HG03558 (cell line): Measurements from ENCODE around the gene ZNF219.
A peak's percentile ranks its signal among the peaks of the same experiment; 100 is the strongest.

Experiments used
- ATAC-seq: cut with Tn5 transposase; IDR thresholded peaks from one replicate; pipeline ENCODE4 v1.9.1; 2021; ENCODE audit warnings: moderate number of reproducible peaks; ENCODE audit not compliant: unreplicated experiment; ENCODE audit errors: extremely low read depth

Gene ZNF219

DNA sequence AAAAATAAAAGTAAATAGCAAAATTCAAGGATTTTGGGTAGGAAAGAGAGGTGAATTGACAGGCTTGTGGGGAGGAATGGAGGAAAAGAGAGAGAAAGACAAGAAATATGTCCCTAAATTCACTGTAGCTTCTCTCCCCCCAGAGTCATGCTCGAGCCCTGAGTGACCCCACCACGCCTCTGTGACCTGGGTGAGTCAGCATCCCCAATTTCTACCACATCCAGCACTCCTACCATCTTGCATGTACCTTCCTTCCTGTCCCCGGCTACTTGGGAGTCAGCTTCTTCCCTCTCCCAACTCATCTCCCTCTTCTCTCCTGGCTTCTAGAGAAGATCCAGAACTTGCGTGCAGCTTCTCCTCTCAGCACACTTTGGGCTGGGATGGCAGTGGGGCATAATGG lies 9.8 kb downstream of the ZNF219 start:
- ATAC-seq = no peak

DNA sequence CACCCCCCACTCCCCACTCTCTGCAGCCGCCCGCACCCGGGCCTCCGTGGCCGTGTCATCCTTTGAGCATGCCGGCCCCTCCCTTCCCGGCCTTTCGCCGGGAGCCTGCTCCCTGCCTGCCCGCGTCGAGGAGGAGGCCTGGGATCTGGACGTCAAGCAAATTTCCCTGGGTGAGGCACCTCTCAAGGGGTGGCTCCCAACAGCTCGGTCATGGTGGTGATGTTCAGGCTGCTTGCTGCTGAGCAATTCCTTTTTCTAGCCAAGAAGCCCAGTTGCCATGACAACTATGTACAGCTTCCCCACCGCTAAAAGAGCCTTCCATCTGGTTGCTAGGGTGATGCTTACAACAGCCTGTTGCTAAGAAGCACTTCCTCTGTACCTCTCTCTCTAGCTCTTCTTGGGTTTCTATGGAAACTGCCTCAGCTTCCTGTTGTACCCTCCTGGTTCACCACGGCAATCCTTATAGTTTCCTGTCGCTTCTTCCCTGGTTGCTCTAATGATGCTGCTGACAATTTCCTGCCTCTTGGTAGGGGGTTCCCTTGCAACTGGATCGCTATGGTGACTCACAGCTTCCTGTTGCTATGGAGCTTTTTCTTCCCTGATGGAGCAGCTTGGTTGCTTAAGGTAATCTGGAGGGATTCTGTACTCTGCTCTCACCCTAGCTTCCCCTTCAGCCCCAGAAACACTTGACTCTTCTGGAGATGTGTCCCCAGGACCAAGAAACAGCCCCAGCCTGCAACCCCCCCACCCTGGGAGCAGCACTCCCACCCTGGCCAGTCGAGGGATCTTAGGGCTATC lies 11.0 kb downstream of the ZNF219 start:
- no peak for ATAC-seq

GRCh38 chr14:21086908-21087293 lies 11.6 kb downstream of the ZNF219 start:
- no peak for ATAC-seq

DNA sequence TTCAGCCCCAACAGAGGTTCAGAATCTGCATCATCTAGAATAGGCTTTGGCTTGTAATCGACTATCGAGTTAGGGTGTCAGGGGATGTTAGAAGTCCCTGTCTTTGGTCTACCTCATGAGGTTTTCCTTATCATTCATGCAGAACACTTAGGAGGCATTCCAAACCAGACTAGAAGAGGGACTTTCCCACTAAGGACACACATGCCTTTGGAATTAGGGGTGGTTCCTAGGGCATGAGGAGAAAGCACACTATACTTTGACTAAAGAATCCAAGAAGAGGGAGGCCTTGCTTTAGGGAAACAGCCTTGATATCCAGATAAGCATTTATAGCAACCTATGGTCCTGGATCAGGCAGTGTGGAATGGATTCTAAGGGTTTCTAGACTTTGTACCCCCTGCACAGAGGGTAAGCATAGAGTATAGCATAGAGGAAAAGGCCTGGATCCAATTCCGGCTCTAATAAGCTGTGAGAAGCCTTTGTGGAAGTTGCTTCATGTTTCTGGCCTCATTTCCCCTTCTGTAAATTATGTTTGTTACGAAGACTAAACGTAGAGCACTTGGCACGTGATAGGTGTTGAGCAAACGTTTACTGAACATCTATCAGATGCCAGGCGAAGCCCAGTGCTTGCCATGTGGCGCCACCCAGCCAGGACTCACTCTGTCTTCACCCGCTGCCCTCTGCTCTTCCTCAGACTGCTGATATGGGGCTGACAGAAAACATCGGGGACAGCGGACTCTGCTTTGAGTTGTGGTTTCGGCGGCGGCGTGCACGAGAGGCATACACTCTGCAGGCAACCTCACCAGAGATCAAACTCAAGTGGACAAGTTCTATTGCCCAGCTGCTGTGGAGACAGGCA lies 13.2 kb downstream of the ZNF219 start:
- ATAC-seq = no peak

GRCh38 chr14:21084396-21084795 lies 14.1 kb downstream of the ZNF219 start:
- no peak for ATAC-seq

DNA sequence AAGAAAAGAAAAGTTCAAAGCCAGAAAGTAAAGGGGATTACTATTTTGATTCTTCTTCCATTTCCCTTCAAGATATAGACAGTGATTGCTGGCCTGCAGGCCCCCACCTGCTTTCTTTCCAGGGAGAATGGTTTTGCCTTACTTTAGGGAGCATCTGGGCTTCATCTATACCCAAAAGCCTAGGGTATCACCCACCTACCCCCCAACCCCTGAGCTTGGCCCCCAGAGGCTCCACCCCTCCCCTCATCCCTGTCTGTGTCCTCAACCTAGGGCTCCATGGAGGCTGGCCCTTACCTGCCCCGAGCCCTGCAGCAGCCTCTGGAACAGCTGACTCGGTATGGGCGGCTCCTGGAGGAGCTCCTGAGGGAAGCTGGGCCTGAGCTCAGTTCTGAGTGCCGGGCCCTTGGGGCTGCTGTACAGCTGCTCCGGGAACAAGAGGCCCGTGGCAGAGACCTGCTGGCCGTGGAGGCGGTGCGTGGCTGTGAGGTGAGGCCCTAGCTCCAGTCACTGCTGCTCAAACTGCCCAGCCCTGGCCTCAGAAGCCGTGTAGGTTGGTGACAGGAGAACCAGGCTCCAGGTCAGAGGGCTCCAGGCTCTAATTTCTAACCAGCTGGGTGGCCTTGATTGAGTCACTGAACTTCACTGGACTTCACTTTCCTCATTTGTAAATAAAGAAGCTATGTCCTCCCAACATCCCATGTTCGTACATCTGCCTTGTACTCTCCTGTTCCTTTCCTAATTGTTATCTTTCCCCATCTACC lies 14.7 kb downstream of the ZNF219 start:
- ATAC-seq = no peak

DNA sequence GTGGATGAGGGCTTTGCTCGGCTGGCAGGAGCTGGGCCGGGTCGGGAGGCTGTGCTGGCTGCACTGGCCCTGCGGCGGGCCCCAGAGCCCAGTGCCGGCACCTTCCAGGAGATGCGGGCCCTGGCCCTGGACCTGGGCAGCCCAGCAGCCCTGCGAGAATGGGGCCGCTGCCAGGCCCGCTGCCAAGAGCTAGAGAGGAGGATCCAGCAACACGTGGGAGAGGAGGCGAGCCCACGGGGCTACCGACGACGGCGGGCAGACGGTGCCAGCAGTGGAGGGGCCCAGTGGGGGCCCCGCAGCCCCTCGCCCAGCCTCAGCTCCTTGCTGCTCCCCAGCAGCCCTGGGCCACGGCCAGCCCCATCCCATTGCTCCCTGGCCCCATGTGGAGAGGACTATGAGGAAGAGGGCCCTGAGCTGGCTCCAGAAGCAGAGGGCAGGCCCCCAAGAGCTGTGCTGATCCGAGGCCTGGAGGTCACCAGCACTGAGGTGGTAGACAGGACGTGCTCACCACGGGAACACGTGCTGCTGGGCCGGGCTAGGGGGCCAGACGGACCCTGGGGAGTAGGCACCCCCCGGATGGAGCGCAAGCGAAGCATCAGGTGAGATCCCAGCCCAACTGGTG lies 16.8 kb downstream of the ZNF219 start:
- no peak for ATAC-seq

DNA sequence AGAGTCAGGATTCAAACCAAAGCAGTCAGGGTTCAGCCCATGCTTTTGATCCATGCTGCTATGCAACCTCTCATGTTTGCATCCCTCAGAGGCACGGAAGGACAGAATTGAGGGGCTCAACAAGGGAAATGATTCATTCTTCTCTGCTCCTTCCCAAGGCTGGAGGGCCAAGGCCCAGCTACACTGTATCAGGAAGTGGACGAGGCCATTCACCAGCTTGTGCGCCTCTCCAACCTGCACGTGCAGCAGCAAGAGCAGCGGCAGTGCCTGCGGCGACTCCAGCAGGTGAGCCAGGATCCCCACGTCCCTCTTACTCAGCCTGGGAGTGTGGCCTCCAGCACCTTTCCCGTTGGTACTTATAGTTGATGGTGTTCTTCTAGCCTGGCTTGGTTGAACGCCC lies 19.7 kb downstream of the ZNF219 start:
- no peak for ATAC-seq

GRCh38 chr14:21078287-21078686 lies 20.2 kb downstream of the ZNF219 start:
- ATAC-seq = no peak

GRCh38 chr14:21077672-21078071 lies 20.8 kb downstream of the ZNF219 start:
- no peak for ATAC-seq

DNA sequence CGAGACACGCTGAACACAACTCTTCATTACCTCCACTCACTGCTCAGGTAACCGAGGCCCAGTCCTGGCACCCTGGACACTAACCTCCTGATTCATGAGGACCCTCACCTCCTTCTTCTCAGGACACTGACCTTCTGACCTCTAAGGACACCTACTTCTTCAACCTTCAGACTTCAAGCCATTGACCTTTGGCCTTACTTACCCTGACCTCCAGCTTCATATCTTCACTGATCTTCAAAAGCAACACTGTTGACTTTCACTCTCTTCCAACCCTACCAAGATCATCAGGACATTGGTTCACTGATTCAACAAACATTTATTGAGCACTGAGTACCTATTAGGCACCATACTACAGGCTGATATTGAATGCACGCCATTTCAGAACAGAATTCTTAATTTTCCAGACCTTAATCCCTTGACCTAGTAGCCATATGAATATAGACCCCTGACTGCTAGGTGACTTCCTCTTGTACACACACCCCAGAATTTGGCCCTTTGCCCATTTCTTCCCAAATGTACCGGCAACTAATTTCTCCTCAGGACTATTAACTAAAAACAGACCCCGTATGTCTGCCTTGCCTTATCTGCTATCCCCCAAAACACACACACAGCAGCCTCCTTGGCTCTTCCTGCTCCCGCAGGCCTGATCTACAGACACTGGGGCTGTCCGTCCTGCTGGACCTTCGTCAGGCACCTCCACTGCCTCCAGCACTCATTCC lies 22.6 kb downstream of the ZNF219 start:
- no peak for ATAC-seq

- ATAC-seq = no peak
Measured at GRCh38 chr14:21074398-21075272, 23.8 kb downstream of the ZNF219 start.

- ATAC-seq = no peak
Measured at GRCh38 chr14:21073921-21074320, 24.5 kb downstream of the ZNF219 start.

GRCh38 chr14:21072781-21073339 lies 25.6 kb downstream of the ZNF219 start:
- ATAC-seq = no peak

- ATAC-seq = no peak
Measured at GRCh38 chr14:21072031-21072473, 26.4 kb downstream of the ZNF219 start.

DNA sequence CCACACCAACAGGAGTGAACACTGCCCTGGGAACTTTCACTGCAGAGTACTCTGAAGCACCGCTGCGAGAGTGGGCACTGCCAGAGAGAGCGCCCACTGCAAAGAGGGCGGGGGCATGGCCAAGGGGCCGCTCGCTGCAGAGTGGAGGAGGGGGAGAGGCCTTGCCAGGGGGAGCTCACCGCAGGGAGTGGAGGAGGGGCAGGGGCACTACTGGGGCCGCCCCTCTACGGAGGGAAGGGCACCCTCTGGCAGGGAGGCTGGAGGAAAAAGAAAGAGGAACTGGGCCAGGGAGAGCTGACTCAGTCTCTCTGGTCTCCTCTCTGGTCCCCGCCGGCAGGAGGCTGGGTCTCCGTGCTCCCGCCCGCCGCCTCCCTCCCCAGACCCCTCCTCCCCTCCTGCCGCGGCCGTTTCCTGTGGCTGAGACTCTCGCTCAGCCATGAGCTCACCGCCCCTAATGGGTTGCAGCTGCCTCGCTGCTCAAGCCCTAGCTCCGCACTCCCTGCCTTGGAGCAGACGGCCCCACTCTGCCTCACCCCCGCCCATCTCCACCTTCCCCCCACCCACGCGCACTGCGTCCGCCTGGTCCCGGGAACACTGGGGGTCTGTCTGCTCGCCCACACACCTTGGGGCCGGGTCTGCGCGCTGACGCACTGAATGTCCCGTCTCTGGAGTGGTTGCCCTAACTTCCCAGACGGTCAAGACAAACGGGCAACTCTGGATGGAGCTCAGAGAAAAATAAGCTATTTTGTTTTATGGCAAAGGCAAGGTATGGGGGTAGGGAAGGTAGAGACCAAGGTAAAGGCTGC lies 27.0 kb downstream of the ZNF219 start:
- ATAC-seq = peak; percentile 63

- no peak for ATAC-seq
Measured at GRCh38 chr14:21070610-21071224, 27.7 kb downstream of the ZNF219 start.
